ENCODE results near the gene GRAMD4. TPM values are rescaled to one million over a fixed set of nuclear protein-coding genes. Genes with fewer than 3 reads are reported as not detected.
"Not testable (repeated sequence)": the region's sequence is repeated elsewhere in the genome, so short reads cannot be mapped to it uniquely, and the experiment has no call there.

The GRAMD4 gene
- total RNA-seq, 1 experiment from 2014 or later: 29.0 TPM

- no peaks in the 10 kb centered on the region for H3K36me3 ChIP-seq (ENCODE audit: insufficient read depth, low read length)
- H3K4me1 ChIP-seq (ENCODE audit: low read length): no peaks in the 10 kb centered on the region
- DNase-seq: no peak
- 0 out of 2 replicates have a peak, but pooled peaks cover 5% of the 10 kb centered on the region for H4K20me1 ChIP-seq (ENCODE audit: insufficient read depth, low read depth, low read length)
- H2AFZ ChIP-seq (ENCODE audit: low read length): no peak overlapping the region
- H3K27ac ChIP-seq (ENCODE audit: low read length): no peak overlapping the region
- H3K27me3 ChIP-seq (ENCODE audit: low read length): no peaks in the 10 kb centered on the region
- no peak overlapping the region for H3K4me3 ChIP-seq (ENCODE audit: low read length)
- H3K79me2 ChIP-seq (ENCODE audit: low read length): 0 out of 2 replicates have a peak, but pooled peaks cover 3% of the 10 kb centered on the region
- H3K9me3 ChIP-seq (ENCODE audit: low read length): no peaks in the 10 kb centered on the region
- no peak overlapping the region for H3K9ac ChIP-seq (ENCODE audit: low read length)
- no peaks in the 10 kb centered on the region for H3K9me2 ChIP-seq (replicated peaks; ENCODE audit: insufficient read depth, low read length)
- no peak overlapping the region for H3K4me2 ChIP-seq (ENCODE audit: low read depth, low read length, poor library complexity, severe bottlenecking)
Measured at GRCh38 chr22:46636221-46637002, 16.2 kb downstream of the GRAMD4 start.

GRCh38 chr22:46637711-46638600, 17.8 kb downstream of the GRAMD4 start:
- Histone ChIP-seq H3K9me2 (replicated peaks; ENCODE audit: insufficient read depth, low read length) (no peaks in the 10 kb centered on the region), H3K4me1 (ENCODE audit: low read length) (no peaks in the 10 kb centered on the region), H4K20me1 (ENCODE audit: insufficient read depth, low read depth, low read length) (no peaks in the 10 kb centered on the region), H3K36me3 (ENCODE audit: insufficient read depth, low read length) (no peaks in the 10 kb centered on the region), H3K27me3 (ENCODE audit: low read length) (no peaks in the 10 kb centered on the region), H3K4me2 (ENCODE audit: low read depth, low read length, poor library complexity, severe bottlenecking) (no peak overlapping the region), H3K79me2 (ENCODE audit: low read length) (peaks cover 6% of the 10 kb centered on the region; the same call in 1 of the 2 replicates), H3K27ac (ENCODE audit: low read length) (no peak overlapping the region), H3K9ac (ENCODE audit: low read length) (no peak overlapping the region), H3K4me3 (ENCODE audit: low read length) (no peak overlapping the region), H2AFZ (ENCODE audit: low read length) (no peak overlapping the region), H3K9me3 (ENCODE audit: low read length) (no peaks in the 10 kb centered on the region)
- DNase-seq: no peak

- no peak overlapping the region for H3K4me3 ChIP-seq (ENCODE audit: low read length)
- H4K20me1 ChIP-seq (ENCODE audit: insufficient read depth, low read depth, low read length): no peaks in the 10 kb centered on the region
- no peak overlapping the region for H2AFZ ChIP-seq (ENCODE audit: low read length)
- no peaks in the 10 kb centered on the region for H3K4me1 ChIP-seq (ENCODE audit: low read length)
- no peaks in the 10 kb centered on the region for H3K27me3 ChIP-seq (ENCODE audit: low read length)
- no peaks in the 10 kb centered on the region for H3K9me2 ChIP-seq (replicated peaks; ENCODE audit: insufficient read depth, low read length)
- H3K79me2 ChIP-seq (ENCODE audit: low read length): peaks cover 7% of the 10 kb centered on the region
- no peaks in the 10 kb centered on the region for H3K36me3 ChIP-seq (ENCODE audit: insufficient read depth, low read length)
- H3K9ac ChIP-seq (ENCODE audit: low read length): no peak overlapping the region
- no peak overlapping the region for H3K27ac ChIP-seq (ENCODE audit: low read length)
- no peak for DNase-seq
- no peaks in the 10 kb centered on the region for H3K9me3 ChIP-seq (ENCODE audit: low read length)
- no peak overlapping the region for H3K4me2 ChIP-seq (ENCODE audit: low read depth, low read length, poor library complexity, severe bottlenecking)
Measured at GRCh38 chr22:46638601-46639431, 18.6 kb downstream of the GRAMD4 start.

- Histone ChIP-seq H2AFZ (ENCODE audit: low read length) (no peak overlapping the region), H3K4me3 (ENCODE audit: low read length) (no peak overlapping the region), H3K9me3 (ENCODE audit: low read length) (no peaks in the 10 kb centered on the region), H4K20me1 (ENCODE audit: insufficient read depth, low read depth, low read length) (no peaks in the 10 kb centered on the region), H3K4me1 (ENCODE audit: low read length) (no peaks in the 10 kb centered on the region), H3K9me2 (replicated peaks; ENCODE audit: insufficient read depth, low read length) (no peaks in the 10 kb centered on the region), H3K27ac (ENCODE audit: low read length) (no peak overlapping the region), H3K79me2 (ENCODE audit: low read length) (peaks cover 13% of the 10 kb centered on the region), H3K9ac (ENCODE audit: low read length) (no peak overlapping the region), H3K4me2 (ENCODE audit: low read depth, low read length, poor library complexity, severe bottlenecking) (no peak overlapping the region), H3K27me3 (ENCODE audit: low read length) (no peaks in the 10 kb centered on the region), H3K36me3 (ENCODE audit: insufficient read depth, low read length) (no peaks in the 10 kb centered on the region)
- DNase-seq: no peak
Measured at GRCh38 chr22:46639843-46640242, 19.7 kb downstream of the GRAMD4 start.

- no peak overlapping the region for H3K27ac ChIP-seq (ENCODE audit: low read length)
- H3K9me2 ChIP-seq (replicated peaks; ENCODE audit: insufficient read depth, low read length): no peaks in the 10 kb centered on the region
- H3K4me3 ChIP-seq (ENCODE audit: low read length): no peak overlapping the region
- H3K27me3 ChIP-seq (ENCODE audit: low read length): no peaks in the 10 kb centered on the region
- H3K4me1 ChIP-seq (ENCODE audit: low read length): no peaks in the 10 kb centered on the region
- no peak overlapping the region for H3K9ac ChIP-seq (ENCODE audit: low read length)
- H3K4me2 ChIP-seq (ENCODE audit: low read depth, low read length, poor library complexity, severe bottlenecking): no peak overlapping the region
- H3K36me3 ChIP-seq (ENCODE audit: insufficient read depth, low read length): no peaks in the 10 kb centered on the region
- no peak for DNase-seq
- H2AFZ ChIP-seq (ENCODE audit: low read length): no peak overlapping the region
- H3K9me3 ChIP-seq (ENCODE audit: low read length): no peaks in the 10 kb centered on the region
- no peaks in the 10 kb centered on the region for H4K20me1 ChIP-seq (ENCODE audit: insufficient read depth, low read depth, low read length)
- H3K79me2 ChIP-seq (ENCODE audit: low read length): peaks cover 15% of the 10 kb centered on the region
Measured at GRCh38 chr22:46640293-46641055, 20.3 kb downstream of the GRAMD4 start.

- Histone ChIP-seq H3K27me3 (ENCODE audit: low read length) (no peaks in the 10 kb centered on the region), H3K9ac (ENCODE audit: low read length) (no peak overlapping the region), H3K4me3 (ENCODE audit: low read length) (no peak overlapping the region), H3K9me2 (replicated peaks; ENCODE audit: insufficient read depth, low read length) (no peaks in the 10 kb centered on the region), H3K4me1 (ENCODE audit: low read length) (no peaks in the 10 kb centered on the region), H3K79me2 (ENCODE audit: low read length) (peaks cover 23% of the 10 kb centered on the region), H2AFZ (ENCODE audit: low read length) (no peak overlapping the region), H3K27ac (ENCODE audit: low read length) (no peak overlapping the region), H3K9me3 (ENCODE audit: low read length) (no peaks in the 10 kb centered on the region), H3K4me2 (ENCODE audit: low read depth, low read length, poor library complexity, severe bottlenecking) (no peak overlapping the region), H3K36me3 (ENCODE audit: insufficient read depth, low read length) (no peaks in the 10 kb centered on the region), H4K20me1 (ENCODE audit: insufficient read depth, low read depth, low read length) (no peaks in the 10 kb centered on the region)
- DNase-seq: no peak
Measured at GRCh38 chr22:46641811-46642266, 21.7 kb downstream of the GRAMD4 start.

GRCh38 chr22:46642840-46643480, 22.8 kb downstream of the GRAMD4 start:
- H3K79me2 ChIP-seq (ENCODE audit: low read length): peaks cover 34% of the 10 kb centered on the region
- not testable (repeated sequence) for H4K20me1 ChIP-seq (ENCODE audit: insufficient read depth, low read depth, low read length)

More at GRCh38 chr22:46642840-46643480, 22.8 kb downstream of the GRAMD4 start:
- H3K9me2 ChIP-seq (replicated peaks; ENCODE audit: insufficient read depth, low read length); H3K4me1 ChIP-seq (ENCODE audit: low read length); H3K9ac ChIP-seq (ENCODE audit: low read length); H3K27me3 ChIP-seq (ENCODE audit: low read length); H3K36me3 ChIP-seq (ENCODE audit: insufficient read depth, low read length); H2AFZ ChIP-seq (ENCODE audit: low read length); H3K4me2 ChIP-seq (ENCODE audit: low read depth, low read length, poor library complexity, severe bottlenecking); H3K27ac ChIP-seq (ENCODE audit: low read length); DNase-seq; H3K4me3 ChIP-seq (ENCODE audit: low read length); H3K9me3 ChIP-seq (ENCODE audit: low read length): not testable (repeated sequence)
